ENCODE data around the gene CDKN2AIP. TPM values are rescaled to one million over a fixed set of nuclear protein-coding genes. Genes with fewer than 3 reads are reported as not detected.

Gene CDKN2AIP
- total and polyA plus RNA-seq, 2 experiments from 2014 or later: 26.7 to 43.6 TPM

DNA sequence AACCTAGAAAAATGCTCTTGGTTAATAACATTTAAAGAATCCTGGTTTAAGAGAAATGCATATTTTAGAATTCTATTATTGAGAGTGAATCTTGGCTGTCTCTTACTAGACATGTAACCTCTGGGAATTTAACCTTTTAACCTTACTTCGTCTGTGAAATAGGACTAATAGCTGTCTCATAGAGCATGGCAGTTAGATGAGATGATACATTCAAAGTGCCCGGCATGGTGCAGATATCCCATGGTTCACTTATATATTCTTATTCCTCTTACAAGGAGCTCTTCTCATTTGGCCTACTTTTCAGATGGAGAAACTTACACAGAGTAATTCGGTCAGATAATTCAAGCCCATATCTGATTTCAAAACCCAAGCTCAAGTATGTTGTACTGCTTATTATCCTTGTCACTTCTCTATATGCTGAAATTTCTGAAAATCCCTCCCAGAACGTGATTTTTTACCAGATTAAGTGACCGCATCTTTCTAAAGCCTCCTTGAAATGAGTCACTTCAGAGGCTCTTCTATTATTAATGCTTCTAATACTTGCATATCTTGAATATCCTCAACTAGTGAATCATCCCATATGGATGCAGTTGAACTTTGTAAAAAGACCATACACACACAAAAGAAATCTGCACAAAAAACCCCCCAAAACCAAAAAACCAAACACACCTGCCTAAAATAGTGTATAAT, 4.9 kb downstream of the CDKN2AIP start:
- Histone ChIP-seq H3K4me1 (ENCODE audit: insufficient read depth) (peaks cover 22% of the 10 kb centered on the region), H3K79me2 (peaks cover 42% of the 10 kb centered on the region)
- 89% methylated on average over 5 of the region's 5 CpGs for WGBS (ENCODE audit: low lambda C conversion rate, missing lambda C conversion rate)

DNA sequence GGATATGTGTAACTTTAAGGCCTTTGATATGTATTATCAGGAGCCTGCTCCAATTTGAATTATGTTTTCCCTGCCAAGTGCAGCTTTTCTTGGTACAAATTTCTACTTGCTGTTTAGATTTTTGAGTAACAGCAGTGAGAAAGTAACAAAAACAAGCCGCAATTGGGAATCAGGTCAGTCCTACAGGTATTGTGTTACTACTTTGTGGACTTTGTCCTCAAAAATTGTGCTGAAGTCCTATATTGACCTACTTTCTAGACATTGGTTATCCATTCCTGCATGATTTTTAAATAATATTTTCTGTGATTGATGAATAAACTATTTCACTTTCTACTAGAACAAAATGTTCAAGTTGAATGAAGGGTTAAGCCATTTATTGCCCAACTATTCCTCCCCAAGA, 5.7 kb downstream of the CDKN2AIP start:
- Histone ChIP-seq H3K4me3 (no peak overlapping the region), H3K79me2 (peaks cover 40% of the 10 kb centered on the region), H3K36me3 (replicated peaks; ENCODE audit: insufficient read depth, low read depth) (peaks cover 8% of the 10 kb centered on the region), H3K27ac (no peak overlapping the region), H3K27me3 (no peaks in the 10 kb centered on the region), H3K9me3 (ENCODE audit: low read depth) (no peaks in the 10 kb centered on the region), H2AFZ (no peak overlapping the region), H3K4me1 (ENCODE audit: insufficient read depth) (peaks cover 22% of the 10 kb centered on the region), H3K4me2 (no peak overlapping the region), H4K20me1 (ENCODE audit: insufficient read depth, poor library complexity, severe bottlenecking) (peaks cover 17% of the 10 kb centered on the region), H3K9me2 (replicated peaks; ENCODE audit: insufficient read depth) (no peaks in the 10 kb centered on the region)
- TF ChIP-seq EZH2 (IDR thresholded peaks at IDR 0.05; ENCODE audit: borderline replicate concordance) (no peak), EZH2phosphoT487 (IDR thresholded peaks at IDR 0.05; ENCODE audit: low read depth, severe bottlenecking, unreplicated experiment) (no peak)
- TF ChIP-seq, protein P1, sequence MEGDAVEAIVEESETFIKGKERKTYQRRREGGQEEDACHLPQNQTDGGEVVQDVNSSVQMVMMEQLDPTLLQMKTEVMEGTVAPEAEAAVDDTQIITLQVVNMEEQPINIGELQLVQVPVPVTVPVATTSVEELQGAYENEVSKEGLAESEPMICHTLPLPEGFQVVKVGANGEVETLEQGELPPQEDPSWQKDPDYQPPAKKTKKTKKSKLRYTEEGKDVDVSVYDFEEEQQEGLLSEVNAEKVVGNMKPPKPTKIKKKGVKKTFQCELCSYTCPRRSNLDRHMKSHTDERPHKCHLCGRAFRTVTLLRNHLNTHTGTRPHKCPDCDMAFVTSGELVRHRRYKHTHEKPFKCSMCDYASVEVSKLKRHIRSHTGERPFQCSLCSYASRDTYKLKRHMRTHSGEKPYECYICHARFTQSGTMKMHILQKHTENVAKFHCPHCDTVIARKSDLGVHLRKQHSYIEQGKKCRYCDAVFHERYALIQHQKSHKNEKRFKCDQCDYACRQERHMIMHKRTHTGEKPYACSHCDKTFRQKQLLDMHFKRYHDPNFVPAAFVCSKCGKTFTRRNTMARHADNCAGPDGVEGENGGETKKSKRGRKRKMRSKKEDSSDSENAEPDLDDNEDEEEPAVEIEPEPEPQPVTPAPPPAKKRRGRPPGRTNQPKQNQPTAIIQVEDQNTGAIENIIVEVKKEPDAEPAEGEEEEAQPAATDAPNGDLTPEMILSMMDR (IDR thresholded peaks at IDR 0.05; ENCODE audit: poor library complexity): no peak
- WGBS (ENCODE audit: low lambda C conversion rate, missing lambda C conversion rate): 88% methylated on average over 1 of the region's 1 CpG
- no peak for DNase-seq (ENCODE audit: low spot score)

More for the DNA sequence above, 4.9 kb downstream of the CDKN2AIP start:
- Histone ChIP-seq H3K27ac (peak overlapping the region; percentile 29), H2AFZ (no peak overlapping the region), H3K9me2 (replicated peaks; ENCODE audit: insufficient read depth) (no peaks in the 10 kb centered on the region), H3K4me3 (no peak overlapping the region), H4K20me1 (ENCODE audit: insufficient read depth, poor library complexity, severe bottlenecking) (peaks cover 18% of the 10 kb centered on the region), H3K36me3 (replicated peaks; ENCODE audit: insufficient read depth, low read depth) (peaks cover 8% of the 10 kb centered on the region), H3K9me3 (ENCODE audit: low read depth) (no peaks in the 10 kb centered on the region), H3K4me2 (no peak overlapping the region), H3K27me3 (no peaks in the 10 kb centered on the region)
- TF ChIP-seq EZH2phosphoT487 (IDR thresholded peaks at IDR 0.05; ENCODE audit: low read depth, severe bottlenecking, unreplicated experiment) (no peak), EZH2 (IDR thresholded peaks at IDR 0.05; ENCODE audit: borderline replicate concordance) (no peak)
- TF ChIP-seq, protein P1 (IDR thresholded peaks at IDR 0.05; ENCODE audit: poor library complexity): no peak
- DNase-seq (ENCODE audit: low spot score): no peak

DNA sequence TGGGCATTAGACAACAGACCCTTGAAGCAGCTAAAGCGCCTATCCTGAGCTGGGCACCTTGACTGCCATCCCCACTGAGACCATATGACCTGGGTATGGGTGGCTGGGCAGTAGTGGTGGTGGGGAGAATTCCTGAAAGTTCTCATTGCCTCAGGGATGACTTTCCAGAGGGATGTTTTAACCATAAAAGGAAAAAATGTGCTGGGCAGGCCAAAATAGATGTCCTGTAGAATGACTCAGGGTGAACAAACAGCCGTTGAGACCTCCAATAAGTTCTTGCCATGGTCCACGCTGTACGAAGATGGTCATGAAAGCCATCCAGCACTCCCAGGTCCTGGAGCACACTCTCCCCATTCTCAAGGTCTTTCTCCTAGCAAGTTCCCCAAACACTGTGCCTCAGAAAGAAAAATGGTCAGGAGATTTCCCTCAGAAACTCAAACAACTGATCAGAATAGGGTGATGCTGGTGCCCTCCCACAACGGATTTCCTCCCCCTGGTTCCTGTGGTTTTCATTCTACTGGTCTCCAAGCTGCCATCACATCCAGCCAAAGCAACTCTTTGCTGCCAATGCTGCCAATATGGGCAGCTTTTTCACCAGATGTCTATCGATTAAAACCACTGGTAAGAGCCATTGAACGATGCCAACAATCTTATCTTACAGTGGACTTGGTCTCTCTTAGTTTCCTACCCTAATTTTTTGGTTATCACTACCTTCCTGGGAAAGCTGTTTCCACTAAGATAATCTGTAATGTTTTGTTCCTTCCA, 11.2 kb downstream of the CDKN2AIP start:
- Histone ChIP-seq H3K4me1 (ENCODE audit: insufficient read depth) (no peaks in the 10 kb centered on the region), H4K20me1 (ENCODE audit: insufficient read depth, poor library complexity, severe bottlenecking) (no peaks in the 10 kb centered on the region), H3K4me3 (no peak overlapping the region), H3K36me3 (replicated peaks; ENCODE audit: insufficient read depth, low read depth) (no peaks in the 10 kb centered on the region), H3K4me2 (no peak overlapping the region), H3K27ac (no peak overlapping the region), H3K9me3 (ENCODE audit: low read depth) (no peaks in the 10 kb centered on the region), H2AFZ (no peak overlapping the region), H3K9me2 (replicated peaks; ENCODE audit: insufficient read depth) (no peaks in the 10 kb centered on the region), H3K79me2 (no peaks in the 10 kb centered on the region), H3K27me3 (no peaks in the 10 kb centered on the region)
- TF ChIP-seq, protein P1 (IDR thresholded peaks at IDR 0.05; ENCODE audit: poor library complexity): no peak
- TF ChIP-seq EZH2phosphoT487 (IDR thresholded peaks at IDR 0.05; ENCODE audit: low read depth, severe bottlenecking, unreplicated experiment) (no peak), EZH2 (IDR thresholded peaks at IDR 0.05; ENCODE audit: borderline replicate concordance) (no peak)
- WGBS (ENCODE audit: low lambda C conversion rate, missing lambda C conversion rate): 92% methylated on average over 7 of the region's 7 CpGs
- no peak for DNase-seq (ENCODE audit: low spot score)
